Fibroblast of lung (primary cell): ENCODE data around the gene LIF.

Experiments used
- CTCF ChIP-seq, 2 donors: IDR thresholded peaks in 1 of 2; conservative IDR thresholded peaks in 1 of 2; 1 replicate in 1 of 2; 2 replicates in 1 of 2; pipeline ENCODE4 v1.5.1; 2011 to 2012; ENCODE audit warnings: low read length in 2 of 2, control low read depth in 1 of 2, inconsistent platforms in 1 of 2, low read depth in 1 of 2, mild to moderate bottlenecking in 1 of 2
- EZH2 ChIP-seq: IDR thresholded peaks from 2 replicates; pipeline ENCODE4 v1.5.1; 2012; ENCODE audit warnings: low read length, control low read depth, mild to moderate bottlenecking; ENCODE audit errors: missing control alignments

- TF ChIP-seq CTCF (conservative IDR thresholded peaks at IDR 0.05 in 1 of 2, IDR thresholded peaks at IDR 0.05 in 1 of 2; ENCODE audit: low read depth in 1 of 2, low read length in 2 of 2) = no peak
- TF ChIP-seq EZH2 = no peak
Measured at GRCh38 chr22:30294830-30295229, 48.3 kb upstream of the LIF start.
